Measurements from ENCODE around the gene TUBD1.
"Not testable (repeated sequence)": the region's sequence is repeated elsewhere in the genome, so short reads cannot be mapped to it uniquely, and the experiment has no call there.

Gene TUBD1

GRCh38 chr17:59844884-59845594 is 47.7 kb downstream of the TUBD1 start:
- no peak for DNase-seq (ENCODE audit: low spot score)

- DNase-seq (ENCODE audit: low spot score), result no peak
Measured at GRCh38 chr17:59842901-59843652, 49.7 kb downstream of the TUBD1 start.

DNA sequence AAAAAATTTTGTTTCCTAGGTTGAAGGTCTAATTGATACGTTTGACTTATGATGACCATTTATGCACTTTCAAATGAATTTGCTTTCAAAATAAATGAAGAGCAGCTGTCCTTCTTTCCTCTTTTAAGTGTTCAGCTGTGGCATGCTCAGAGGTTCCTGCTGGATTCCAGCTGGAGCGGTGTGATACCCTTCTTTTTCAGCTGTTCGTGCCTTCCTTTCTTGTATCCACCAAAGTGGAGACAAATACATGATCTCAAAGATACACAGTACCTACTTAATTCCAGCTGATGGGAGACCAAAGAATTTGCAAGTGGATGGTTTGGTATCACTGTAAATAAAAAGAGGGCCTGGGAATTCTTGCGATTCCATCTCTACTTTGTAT is 50.9 kb downstream of the TUBD1 start:
- DNase-seq (ENCODE audit: low spot score), result not testable (repeated sequence)

DNA sequence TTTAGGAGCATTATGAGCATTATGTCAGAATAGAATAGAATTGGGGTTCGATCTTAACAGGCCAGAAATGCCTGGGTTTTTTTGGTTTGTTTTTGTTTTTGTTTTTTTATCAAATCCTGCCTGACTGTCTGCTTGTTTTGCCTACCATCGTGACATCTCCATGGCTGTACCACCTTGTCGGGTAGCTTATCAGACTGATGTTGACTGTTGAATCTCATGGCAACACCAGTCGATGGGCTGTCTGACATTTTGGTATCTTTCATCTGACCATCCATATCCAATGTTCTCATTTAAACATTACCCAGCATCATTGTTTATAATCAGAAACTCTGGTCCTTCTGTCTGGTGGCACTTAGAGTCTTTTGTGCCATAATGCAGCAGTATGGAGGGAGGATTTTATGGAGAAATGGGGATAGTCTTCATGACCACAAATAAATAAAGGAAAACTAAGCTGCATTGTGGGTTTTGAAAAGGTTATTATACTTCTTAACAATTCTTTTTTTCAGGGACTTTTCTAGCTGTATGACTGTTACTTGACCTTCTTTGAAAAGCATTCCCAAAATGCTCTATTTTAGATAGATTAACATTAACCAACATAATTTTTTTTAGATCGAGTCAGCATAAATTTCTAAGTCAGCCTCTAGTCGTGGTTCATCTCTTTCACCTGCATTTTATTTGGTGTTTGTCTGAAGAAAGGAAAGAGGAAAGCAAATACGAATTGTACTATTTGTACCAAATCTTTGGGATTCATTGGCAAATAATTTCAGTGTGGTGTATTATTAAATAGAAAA is 51.5 kb downstream of the TUBD1 start:
- DNase-seq (ENCODE audit: low spot score), result not testable (repeated sequence)

DNA sequence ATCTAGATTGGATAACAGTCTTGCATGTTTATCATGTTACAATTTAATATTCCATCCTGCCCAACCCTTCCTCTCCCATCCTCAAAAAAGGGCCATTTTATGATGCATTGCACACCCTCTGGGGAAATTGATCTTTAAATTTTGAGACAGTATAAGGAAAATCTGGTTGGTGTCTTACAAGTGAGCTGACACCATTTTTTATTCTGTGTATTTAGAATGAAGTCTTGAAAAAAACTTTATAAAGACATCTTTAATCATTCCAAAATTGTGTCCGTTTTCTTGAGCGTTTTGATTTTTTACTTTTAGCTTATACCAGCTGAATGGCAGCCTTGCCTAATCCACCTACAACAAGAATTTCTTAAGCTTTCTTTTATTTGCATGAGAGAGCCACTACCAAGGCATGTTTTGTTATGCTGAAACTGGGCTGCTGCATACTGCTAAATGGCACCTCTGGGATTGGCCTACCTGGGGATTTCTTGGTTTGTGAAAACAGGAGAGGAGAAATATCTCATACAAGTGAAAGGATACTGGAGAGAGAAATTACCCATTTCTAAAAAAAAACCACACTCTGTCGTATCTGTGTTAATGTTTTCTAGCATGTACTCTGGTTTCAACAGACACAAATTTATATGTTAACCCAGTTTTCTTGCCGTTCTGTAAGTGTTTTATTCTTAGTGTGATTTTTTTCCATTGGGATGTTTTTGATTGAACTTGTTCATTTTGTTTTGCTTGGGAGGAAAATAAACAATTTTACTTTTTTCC is 52.2 kb downstream of the TUBD1 start:
- no peak for DNase-seq (ENCODE audit: low spot score)

- no peak for DNase-seq (ENCODE audit: low spot score)
Measured at GRCh38 chr17:59839651-59840328, 53.0 kb downstream of the TUBD1 start.

GRCh38 chr17:59838052-59838916 is 54.5 kb downstream of the TUBD1 start:
- no peak for DNase-seq (ENCODE audit: low spot score)

GRCh38 chr17:59837308-59838051 is 55.3 kb downstream of the TUBD1 start:
- peak; percentile 71 for DNase-seq (ENCODE audit: low spot score)

DNA sequence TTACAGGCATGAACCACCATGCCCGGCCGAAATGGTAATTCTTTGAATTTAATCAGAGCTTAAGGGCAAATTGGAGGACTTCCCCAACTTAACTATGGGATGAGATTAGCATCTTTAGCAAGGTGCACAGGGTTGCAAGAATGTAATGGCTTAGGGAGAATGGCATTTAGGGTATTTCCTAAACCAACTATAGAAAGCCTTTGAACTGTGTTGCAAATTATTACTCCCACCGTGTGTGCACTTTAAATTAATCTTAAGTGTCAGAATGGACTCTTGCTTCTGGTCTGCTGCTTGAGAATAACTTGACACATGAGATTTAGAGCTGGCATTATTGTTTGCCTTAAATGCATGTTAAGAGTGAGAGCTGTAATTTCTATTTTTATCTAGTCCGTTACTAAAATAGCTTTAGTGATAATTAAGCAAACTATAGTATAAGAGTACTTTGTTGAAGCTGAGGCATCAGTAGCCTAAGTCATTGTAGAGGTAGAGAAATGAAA is 59.8 kb downstream of the TUBD1 start:
- no peak for DNase-seq (ENCODE audit: low spot score)

DNA sequence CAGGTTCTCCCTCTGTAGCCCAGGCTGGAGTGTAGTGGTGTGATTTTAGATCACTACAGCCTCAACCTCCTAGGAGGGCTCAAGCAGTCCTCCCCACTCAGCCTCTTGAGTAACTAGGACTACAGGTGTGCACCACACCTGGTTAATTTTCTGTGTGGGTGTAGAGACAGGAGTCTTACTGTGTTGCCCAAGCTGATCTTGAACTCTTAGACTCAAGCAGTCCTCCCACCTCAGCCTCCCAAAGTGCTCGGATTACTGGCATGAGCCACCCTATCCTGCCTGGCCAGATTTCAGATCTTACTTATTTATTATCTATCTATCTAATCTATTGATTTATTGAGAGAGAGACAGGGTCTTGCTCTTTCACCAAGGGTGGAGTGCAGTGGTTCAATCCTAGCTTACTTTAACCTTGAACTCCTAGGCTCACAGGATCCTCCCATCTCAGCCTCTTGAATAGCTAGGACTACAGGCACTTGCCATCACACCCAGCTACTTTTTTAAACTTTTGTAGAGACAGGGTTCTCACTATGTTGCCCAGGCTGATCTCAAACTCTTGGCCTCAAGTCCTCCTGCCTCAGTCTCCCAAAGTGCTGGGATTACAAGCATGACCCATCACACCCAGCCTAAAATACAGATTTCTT is 61.8 kb downstream of the TUBD1 start:
- no peak for DNase-seq (ENCODE audit: low spot score)

GRCh38 chr17:59830007-59830630 is 62.6 kb downstream of the TUBD1 start:
- no peak for DNase-seq (ENCODE audit: low spot score)

GRCh38 chr17:59829217-59830006 is 63.3 kb downstream of the TUBD1 start:
- DNase-seq (ENCODE audit: low spot score), result peak; percentile 47

GRCh38 chr17:59828819-59829216 is 63.9 kb downstream of the TUBD1 start:
- DNase-seq (ENCODE audit: low spot score), result not testable (repeated sequence)

GRCh38 chr17:59828478-59828760 is 64.3 kb downstream of the TUBD1 start:
- no peak for DNase-seq (ENCODE audit: low spot score)

GRCh38 chr17:59827721-59828477 is 64.8 kb downstream of the TUBD1 start:
- no peak for DNase-seq (ENCODE audit: low spot score)

DNA sequence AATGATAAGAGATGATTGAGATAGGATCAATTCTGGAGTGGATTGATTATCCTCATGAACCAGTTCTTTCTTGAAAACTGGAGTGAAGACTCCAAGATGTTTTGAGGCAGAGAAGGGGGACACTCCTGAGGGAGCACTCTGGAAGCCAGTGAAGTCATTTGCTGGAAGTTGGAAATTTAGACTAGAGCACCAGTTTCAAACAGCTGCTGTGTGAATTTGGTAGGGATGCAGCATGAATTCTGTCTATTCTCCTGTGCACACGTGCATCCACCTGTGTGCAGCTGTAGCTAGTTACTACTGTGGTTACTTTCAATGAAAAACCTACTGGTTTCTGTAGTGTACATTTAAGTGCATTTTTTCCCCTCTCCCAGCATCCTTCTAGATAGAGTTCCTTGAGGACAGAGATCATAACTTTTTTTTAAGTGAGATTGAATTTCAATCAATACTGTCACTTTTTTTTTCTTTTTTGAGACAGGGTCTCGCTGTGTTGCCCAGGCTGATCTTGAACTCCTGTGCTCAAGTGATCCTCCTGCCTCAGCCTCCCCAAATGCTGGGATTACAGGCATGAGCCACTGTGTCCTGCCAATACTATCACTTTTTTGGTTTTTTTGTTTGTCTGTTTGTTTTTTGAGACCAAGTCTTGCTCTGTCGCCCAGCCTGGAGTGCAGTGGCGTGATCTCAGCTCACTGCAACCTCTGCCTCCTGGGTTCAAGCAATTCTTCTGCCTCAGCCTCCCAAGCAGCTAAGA is 65.9 kb downstream of the TUBD1 start:
- DNase-seq (ENCODE audit: low spot score), result no peak

Data from AG08396 (cell line).